ENCODE results near the gene CPEB3.
"Not testable (repeated sequence)": the region's sequence is repeated elsewhere in the genome, so short reads cannot be mapped to it uniquely, and the experiment has no call there.

The CPEB3 gene

DNA sequence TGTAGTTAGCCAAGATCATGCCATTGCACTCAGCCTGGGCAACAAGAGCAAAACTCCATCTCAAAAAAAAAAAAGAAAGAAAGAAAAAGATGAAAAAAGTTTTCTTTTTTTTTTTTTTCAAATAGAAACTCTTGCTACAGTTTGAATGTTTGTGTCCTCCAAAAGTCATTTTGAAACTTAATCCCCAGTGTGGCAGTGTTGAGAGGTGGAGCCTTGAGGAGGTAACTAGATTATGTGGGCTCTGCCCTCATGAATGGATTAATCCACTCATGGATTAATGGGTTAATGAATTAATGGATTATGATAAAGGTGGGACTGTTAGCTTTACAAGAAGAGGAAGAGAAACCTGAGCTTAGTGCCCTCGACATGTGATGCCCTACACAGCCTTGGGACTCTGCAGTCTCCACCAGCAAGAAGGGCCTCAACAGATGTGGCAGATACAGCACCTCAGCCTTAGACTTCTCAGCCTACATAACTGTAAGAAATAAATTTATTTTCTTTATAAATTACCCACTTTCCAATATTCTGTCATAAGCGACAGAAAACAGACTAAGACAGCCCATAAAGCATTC is 25.1 kb downstream of the CPEB3 start:
- DNase-seq, result no peak

DNA sequence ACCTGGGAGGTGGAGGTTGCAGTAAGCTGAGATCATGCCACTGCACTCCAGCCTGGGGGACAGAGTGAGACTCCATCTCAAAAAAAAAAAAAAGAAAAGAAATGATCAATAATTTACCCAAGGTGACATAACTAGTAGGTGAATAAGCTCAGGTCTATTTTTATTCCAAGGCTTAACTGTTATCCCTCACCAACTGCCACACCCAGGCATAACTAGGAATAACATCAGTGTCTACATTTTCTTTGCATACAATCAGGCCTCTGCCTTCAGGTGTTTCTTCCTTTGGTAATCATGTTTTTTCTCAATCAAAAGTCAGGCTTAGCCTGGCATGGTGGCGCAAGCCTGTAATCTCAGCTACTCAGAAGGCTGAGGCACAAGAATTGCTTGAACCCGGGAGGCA is 26.6 kb downstream of the CPEB3 start:
- no peak for DNase-seq

DNA sequence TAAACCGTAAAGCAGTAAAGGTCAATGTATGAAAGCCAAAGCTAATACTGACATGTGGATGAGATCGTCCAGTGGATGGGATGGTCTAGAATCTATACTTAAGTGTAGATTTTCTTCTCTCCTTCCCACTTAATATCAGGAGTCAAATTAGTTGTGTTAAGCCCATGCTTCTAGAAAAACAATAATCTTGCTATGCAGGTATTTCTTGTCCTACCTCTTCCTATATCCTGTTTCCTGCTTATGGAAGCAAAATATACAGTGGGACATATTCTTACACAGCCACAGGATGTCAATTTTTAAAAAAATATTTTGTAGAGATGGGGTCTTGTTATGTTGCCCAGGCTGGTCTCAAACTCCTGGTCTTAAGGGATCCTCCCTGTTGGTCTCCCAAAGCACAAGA is 27.5 kb downstream of the CPEB3 start:
- no peak for DNase-seq

DNA sequence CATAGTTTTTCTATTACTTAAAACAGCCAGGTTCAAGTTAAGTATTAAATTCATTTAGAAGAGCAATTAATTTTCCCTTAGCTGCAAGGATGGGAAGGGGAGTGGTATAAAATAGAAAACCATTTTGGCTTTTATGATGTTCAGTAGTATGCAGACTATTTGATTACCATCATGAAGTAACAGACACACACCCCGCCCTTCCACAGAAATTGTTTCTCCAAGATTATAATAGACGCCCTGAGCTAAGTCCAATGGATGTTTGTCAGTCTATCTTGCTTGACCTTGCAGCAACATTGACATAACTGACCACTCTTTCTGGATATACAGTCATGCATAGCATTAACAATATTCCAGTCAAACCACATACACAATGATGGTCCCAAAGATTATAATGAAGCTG is 42.3 kb downstream of the CPEB3 start:
- DNase-seq, result no peak

DNA sequence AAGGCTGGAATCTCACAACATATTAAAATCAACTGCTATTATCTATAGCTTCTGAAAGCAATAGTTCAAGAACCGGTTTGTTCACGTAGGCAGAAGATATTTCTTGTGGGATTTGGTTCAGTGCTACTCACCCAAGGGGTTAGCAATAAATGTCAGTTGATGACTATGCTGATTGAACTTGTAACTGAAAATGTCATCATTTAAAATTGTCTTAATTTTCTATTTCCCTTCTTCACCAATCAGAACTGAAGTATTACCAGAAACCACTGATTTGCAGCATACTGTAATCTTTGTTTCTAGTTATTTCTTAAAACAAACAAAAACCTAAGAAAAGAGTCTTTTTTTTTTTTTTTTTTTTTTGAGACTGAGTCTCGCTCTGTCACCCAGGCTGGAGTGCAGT is 46.1 kb downstream of the CPEB3 start:
- no peak for DNase-seq

DNA sequence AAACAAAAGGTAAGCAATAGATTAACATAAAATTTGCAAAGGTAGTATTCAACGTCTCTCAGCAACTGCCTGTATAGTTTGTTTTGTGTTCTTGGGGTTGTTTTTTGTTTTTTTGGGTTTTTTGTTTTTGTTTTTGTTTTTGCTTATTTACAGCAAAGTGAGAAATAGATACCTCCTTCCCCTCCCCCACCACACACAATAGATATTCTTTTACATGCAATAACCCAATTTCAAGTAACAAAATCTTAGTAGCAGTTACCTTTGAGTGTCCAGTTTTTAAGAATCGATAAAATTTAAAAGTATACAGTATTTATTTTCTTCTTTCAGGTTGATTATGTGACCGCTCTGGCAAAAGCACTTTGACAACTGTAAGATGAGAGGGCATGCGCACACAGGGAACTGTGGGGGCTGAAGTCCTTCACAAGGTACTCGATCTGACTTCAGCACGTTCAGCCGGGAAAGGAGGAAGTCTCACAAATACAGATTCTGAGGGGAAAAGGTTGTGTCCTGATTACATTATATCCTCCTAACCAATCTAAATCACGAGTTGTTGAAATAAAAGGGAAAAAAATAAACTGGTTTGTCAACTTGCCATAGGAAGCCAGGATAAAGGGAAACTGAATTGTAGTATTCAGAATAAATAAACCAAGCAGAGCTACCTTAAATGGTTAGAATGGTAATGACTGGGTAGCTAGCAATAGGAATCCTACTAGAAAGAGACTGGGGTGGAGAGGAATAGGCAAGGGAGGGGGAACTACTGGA is 47.8 kb downstream of the CPEB3 start:
- DNase-seq, result peak; percentile 15 to 16

DNA sequence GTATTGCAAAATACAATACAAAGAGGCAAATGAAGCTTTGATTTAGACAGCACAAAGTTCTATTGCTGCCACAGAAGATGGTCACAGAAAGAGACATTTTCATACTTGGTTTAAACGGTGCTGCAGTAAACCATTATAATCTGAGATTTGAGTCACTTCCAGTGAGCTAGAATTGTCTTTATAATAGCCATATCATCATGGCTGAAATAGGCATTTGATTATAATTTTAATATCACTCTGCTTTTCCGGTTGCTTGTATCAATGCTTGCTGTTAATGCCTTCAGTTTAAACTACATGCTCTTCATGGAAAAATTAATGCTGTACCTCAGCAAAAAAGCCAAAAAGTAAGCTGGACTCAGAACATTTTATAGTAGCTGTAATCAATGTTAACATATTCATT is 48.5 kb downstream of the CPEB3 start:
- no peak for DNase-seq

DNA sequence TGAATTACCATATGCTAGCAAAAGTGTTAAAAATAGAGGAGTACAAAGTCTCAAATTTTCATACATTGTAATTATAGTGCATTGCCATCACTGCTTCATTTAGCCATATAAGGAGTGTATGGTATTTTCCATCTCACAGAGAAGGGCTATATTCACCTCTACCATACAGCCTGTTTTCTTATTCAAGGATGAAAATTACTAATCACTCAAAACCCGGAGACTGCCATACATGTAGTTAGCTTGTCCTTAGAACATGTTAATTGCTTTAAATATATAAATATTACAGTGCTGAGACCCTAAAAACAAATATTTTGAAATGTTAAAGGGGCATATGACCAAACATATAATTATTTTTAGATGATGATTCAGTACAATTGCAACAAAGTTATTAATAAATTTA is 49.4 kb downstream of the CPEB3 start:
- no peak for DNase-seq

DNA sequence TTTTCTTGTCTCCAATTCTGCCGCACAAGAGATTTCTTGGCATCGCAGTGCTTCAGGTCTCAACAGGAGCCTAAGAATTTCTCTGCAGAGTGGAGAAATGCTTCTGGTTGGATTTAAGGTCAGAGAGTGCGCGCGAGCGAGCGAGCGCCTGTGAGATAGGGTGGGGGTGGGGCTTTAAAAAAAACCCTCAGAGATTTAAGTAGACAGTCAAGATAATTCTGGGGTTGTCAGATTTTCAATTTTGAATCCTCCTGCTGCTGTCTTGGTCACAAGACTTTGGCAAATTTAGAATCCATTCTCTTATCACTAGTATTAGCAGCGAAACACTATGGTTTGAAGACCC is 49.7 kb downstream of the CPEB3 start:
- DNase-seq, result no peak

DNA sequence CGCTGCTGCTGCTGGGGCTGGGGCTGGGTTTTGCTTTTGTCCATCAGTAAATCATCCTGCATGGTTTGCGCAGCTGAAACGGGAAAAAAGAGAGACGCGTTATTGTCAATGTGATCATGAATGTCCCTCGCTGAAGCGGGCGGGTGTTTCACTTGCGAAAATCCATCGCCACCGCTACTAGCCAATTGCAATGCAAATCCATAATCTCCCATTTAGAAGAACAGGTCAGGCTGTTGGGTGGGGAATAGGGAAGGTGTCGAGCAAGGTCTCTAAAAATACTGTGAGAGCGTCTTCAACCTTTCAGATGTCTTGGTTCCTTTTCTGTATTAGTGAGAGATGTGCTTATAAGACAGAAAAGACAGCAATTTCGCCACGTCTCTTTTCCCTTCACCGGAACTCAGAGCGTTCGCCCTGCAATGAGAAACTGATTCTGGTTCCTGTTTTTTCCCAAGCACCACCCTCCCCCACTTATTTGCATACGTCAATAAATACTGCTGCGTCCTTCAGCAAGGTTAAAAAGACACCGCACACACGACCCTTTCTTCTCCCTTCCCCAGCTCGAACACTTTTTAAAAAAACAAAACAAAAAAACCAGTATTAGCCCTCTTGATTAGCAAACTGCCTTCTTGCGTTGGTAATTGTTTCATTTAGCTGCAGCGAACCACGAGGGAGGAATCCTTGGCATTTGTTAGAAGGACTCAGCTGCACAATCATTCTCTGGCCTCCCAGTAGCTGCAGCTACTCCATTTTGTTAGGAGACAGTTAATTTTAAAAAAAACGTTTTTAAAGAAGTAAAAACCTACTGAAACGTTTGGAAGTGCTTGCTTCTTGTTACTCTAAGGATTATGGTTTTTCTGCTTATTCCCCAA is 50.4 kb downstream of the CPEB3 start:
- peak in 1 of 2 donors; percentile 23 for DNase-seq

DNA sequence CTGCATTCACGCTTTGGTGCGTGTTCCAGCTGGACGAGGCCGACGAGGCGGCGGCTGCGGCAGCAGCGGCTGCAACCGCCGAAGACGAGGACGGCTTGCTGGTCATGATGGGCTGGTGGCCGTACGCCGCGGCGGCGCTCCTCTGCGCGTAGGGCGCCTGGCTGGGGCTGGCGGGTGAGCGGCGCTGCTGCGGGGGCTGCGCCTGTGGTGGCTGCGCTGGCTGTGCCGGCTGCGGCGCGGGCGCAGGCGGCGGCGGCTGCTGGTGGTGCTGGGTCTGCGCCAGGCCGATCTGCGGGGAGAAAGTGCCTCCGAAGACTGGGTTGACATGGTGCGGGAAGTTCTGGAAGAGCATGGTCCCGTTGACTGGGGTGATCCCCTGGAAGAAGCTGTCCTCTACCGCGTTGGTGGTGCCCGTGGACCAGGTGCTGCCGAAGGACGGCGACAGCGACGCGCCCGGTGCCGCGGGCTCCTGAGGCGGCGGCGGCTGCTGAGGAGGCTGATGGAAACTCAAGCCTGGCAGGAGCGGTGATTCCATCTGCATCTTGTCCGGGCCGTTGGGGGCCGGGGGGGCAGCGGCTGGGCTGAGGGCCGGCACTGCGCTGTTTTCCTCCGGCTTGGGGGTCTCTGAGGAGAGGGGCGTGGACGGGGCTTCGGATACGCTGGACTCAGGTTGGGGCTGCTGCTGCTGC is 51.1 kb downstream of the CPEB3 start:
- peak; percentile 19 to 33 for DNase-seq

DNA sequence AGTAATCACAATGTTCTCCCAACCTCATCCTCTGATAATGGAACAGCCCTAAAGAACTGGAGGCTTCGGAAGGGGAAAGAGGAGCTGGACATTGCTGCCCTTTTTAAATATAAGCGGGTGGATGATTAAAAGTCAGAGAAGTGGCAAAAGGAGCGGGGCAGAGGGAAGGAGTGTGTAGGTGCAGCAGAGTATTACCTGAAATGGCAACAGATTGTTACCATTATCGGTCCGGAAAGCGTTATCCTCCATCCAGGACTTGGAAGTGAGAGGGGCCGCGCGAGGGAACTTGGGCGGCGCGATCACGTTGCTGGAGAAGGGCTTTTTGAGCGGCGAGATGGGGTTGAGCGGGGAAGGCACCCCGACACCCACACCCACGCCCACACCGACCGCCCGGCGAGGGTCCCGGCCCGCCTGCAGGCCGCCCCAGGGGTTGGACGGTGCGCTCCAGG is 51.7 kb downstream of the CPEB3 start:
- DNase-seq, result no peak

DNA sequence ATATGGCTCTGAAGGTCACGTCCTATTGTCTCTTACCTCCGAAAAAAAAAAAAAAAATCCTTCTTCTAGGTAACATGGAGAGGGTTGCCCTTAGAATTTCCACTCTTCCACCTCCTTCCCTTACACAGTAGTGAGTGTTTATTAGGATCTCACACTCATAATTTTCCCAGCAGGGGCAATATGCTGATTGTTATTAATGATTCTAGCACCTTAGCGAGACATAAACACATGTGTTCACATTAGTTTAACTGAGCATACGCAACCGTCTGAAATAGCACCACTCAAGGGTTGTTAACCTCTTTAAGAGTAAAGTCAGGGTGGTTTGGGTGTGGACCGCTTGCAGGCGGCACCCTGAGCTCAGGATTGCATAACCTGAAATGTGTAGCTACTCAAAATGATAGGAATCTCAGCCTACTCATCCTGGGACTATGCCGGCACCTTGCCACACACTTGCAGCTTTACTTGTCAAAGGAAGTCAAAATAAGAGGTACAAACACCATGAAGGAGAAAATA is 52.2 kb downstream of the CPEB3 start:
- DNase-seq, result no peak

DNA sequence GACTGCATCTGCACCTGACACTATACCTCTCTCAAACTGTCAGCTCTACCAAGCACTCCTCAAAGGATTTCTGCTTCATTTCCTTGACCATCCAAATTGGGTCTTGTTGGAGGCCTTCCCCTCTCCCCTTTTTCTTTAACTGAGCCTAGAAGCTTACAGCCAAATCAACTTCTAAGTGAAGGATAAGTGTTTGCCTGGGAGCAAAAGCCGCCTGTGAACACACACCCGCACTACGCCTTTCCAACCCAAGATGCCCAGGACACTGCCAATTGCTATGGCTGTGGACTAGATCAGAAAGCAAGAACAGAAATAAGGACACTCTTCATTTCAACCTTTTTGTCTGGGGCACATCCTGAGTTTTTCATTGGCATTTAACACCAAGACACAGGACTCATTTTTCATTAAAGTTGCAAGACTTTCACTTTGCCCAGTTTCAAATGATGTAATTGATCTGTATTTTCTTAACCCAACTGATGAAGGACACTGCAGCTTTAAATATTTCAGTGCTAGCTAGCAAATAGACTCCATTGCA is 52.8 kb downstream of the CPEB3 start:
- no peak for DNase-seq

DNA sequence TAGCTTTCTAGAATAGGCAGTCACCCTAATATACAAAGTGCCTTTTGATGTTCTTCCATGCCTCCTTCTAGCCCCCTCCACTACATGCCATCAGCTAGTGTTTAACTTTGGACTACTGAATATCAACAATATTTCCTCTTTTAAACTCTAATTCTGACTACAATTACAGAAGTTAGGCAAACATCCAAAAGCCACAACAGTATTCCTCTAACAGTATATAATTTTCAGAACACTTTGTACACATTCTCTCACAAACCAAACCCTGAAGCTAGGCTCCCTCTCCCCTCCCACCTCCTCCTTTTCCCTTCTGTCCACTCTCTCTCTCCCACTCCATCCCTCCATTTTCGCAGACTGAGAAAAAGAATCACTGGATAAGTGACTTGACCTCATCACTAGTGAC is 59.7 kb downstream of the CPEB3 start:
- no peak for DNase-seq

DNA sequence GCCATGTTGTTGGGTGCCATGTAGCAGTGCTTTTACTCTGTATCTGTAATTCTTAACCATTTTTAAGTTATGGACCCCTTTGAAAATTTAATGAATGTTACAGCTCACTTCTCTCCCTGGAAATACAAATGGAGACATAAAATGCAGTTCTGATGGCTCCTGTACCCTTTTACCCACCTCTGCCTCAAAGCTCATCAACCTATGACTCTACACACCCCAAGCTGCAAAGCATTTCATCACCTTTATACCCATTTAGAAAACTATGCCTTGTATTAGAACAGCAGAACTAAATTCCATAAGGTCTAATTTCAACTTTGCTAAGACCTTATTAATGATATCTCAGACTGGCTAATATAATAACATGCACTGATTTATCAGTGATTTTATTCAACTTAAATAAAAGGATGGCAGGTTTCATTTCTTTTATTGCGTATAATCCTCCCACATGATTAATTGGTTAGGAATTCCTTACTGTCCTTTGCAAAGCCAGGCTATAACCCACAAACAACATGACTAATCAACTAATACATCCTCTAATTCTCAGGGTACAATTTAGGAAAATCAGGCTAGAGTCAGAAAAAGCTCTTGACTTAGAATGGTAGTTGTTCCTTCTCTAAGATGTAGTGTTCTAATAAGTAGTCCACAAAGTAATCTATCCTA is 68.1 kb downstream of the CPEB3 start:
- no peak for DNase-seq

DNA sequence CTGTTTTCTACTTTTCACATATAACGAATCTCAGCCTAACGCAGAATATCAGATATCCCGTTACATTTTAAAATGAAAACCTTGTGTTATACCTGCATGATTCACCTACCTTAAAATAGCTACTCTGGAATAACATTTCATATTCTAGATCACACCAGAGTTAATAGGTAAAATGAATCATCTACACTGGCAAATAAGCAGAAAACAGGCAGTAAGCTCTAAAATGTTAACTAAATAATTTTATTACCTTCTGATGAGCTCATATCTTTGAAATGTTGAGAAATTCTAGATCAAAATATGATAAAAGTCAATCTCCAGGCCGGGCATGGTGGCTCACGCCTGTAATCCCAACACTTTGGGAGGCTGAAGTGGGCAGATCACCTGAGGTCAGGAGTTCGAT is 71.3 kb downstream of the CPEB3 start:
- no peak for DNase-seq

DNA sequence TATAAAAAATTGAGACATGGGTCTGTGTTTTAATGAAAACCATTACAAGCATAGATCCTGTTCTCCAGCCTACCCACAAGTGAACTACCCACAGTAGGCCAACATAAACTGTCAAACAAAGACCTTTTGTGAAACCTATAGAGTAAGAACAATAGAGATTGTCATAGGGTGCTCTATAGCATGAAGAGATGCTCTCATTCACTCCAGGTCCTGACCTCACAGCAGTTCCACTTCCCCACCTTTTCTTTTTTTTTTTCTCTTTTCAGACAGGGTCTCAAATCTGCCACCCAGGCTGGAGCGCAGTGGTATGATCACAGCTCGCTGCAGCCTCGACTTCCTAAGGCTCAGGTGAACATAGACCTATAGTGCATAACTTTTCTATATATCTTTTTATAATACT is 72.3 kb downstream of the CPEB3 start:
- no peak for DNase-seq

DNA sequence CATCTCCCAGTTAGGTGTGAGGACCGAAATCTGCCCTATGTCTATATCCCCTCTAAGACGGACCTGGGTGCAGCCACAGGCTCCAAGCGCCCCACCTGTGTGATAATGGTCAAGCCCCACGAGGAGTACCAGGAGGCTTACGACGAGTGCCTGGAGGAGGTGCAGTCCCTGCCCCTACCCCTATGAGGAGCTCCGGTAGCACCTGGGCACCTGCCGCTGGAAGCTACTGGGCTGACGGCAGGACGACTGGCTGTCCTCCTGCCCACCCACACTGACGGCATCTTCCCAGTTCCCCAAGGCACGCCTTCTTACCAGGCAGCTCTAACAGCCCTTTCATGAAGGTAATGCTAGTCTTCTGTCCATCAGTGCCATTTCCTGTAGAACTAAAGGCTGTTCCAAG is 74.3 kb downstream of the CPEB3 start:
- DNase-seq, result not testable (repeated sequence)

DNA sequence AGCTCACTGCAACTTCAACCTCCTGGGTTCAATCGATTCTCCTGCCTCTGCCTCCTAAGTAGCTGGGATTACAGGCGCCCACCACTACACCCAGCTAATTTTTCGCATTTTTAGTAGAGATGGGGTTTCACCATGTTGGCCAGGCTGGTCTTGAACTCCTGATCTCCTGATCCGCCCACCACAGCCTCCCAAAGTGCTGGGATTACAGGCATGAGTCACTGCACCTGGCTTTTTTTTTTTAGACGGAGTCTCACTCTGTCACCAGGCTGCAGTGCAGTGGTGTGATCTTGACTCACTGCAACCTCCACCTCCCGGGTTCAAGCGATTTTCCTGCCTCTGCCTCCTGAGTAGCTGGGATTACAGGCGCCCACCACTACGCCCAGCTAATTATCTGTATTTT is 75.7 kb downstream of the CPEB3 start:
- not testable (repeated sequence) for DNase-seq

DNA sequence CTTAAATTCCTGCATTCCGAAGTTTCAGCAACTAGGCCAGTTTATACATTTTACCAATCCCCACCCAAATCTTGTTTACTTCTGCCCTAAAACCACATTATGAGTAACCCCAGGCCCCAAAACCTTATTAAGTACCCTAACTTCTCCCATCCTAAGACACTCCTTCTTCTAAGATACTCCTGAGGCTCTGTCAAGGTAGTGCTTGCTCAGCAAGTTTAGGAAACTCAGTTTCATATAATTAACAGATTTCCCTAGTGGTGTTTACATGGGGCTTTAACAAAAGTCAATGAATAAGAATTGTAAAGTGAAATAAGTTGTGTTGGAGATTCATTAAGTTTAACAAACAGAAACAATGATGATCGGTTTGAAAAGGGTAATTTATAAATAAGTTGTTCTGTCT is 77.8 kb downstream of the CPEB3 start:
- DNase-seq, result no peak

DNA sequence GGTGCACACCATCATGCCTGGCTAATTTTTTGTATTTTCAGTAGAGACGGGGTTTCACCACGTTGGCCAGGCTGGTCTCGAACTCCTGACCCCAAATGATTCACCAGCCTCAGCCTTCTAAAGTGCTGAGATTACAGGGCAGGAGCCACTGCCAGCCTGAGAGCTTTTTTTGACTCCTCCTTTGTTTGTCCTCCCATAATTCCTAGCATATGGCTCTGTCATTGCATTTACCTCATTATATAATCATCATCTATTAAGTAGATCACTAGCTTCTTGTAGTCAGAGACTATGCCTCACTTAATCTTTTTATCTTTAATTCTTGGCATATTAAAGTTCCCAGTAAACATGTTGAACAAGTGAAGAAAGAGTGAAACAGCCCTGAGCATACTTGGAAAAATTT is 82.1 kb downstream of the CPEB3 start:
- no peak for DNase-seq
